ENCODE measurements around the gene IL34. TPM values are rescaled to one million over a fixed set of nuclear protein-coding genes. Genes with fewer than 3 reads are reported as not detected.

The IL34 gene
- total RNA-seq, 1 experiment from 2014 or later: 4.4 TPM

DNA sequence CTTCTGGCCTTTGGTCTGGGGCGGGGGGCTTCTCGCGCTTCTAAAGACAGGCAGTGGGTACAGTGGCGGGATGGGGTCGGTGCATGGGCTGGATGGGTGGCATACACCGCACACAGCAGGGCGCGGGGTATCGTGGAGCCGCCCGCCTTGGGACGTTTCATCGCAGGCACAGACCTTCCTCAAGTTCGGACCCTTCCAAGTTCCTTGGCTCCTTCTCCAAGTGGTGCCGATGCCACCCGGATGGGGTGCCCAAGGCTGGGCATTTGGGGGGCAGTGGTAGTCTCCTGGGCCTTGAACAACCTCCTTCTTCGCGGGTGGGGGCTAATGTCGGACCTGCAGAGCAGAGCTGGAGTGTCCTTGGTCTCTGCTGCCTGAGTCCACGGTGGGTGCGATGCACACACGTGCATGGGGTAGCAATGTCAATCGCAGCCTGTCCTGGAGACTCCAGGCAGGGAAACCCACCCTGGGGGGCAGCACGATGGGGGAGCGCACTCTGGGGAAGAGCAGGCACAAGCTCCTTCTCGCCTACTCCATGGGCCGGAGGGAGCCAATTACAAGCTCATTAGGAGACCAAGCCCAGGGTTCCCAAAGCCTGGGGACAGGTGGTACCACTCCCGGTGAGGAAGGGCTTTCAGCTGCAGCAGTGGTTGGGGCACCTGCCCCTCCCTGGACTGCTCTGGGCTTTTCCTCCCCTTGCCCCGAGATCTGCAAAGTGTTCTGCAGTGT, 40.2 kb downstream of the IL34 start:
- peaks cover 7% of the 10 kb centered on the region for H3K23me2 ChIP-seq (ENCODE audit: insufficient read length, low read depth, low read length, poor library complexity, severe bottlenecking)
- H4K20me1 ChIP-seq (ENCODE audit: control insufficient read depth, insufficient read depth, insufficient read length): no peaks in the 10 kb centered on the region
- peak overlapping the region; percentile 66 to 84 for H3K4me3 Mint-ChIP-seq
- no peak overlapping the region for H3T11ph ChIP-seq (ENCODE audit: low read length)
- no peaks in the 10 kb centered on the region for H3K79me2 ChIP-seq (ENCODE audit: insufficient read depth, low read length)
- H3K27ac ChIP-seq (ENCODE audit: insufficient read length, low read depth, low read length): no peak overlapping the region
- H2AK5ac ChIP-seq (ENCODE audit: insufficient read length, low read length): no peak overlapping the region
- no peak overlapping the region for H2AFZ ChIP-seq (ENCODE audit: low read length)
- no peaks in the 10 kb centered on the region for H3K79me1 ChIP-seq (ENCODE audit: insufficient read depth, low read depth, low read length, poor library complexity, severe bottlenecking)
- no peak overlapping the region for H3K4ac ChIP-seq (ENCODE audit: low read depth, low read length)
- H2BK20ac ChIP-seq (ENCODE audit: low read depth, low read length, poor library complexity, severe bottlenecking): no peak overlapping the region
- H3K36me3 Mint-ChIP-seq (ENCODE audit: insufficient read depth in 1 of 3, low read depth in 3 of 3): no peaks in the 10 kb centered on the region; a peak in 1 of 7 replicates
- no peak overlapping the region for H2BK15ac ChIP-seq (ENCODE audit: low read depth, low read length)
- WGBS (ENCODE audit: extremely low coverage, insufficient read length, low lambda C conversion rate): no CpG with 5 or more reads among the region's 29 CpGs
- no peak overlapping the region for H4K5ac ChIP-seq (ENCODE audit: insufficient read length, low read depth, low read length)
- no peak overlapping the region for H3K27ac Mint-ChIP-seq
- H3K4me1 ChIP-seq (ENCODE audit: insufficient read depth, low read length): peaks cover 6% of the 10 kb centered on the region; the same call in 1 of the 2 replicates
- H3K9me3 ChIP-seq (ENCODE audit: control insufficient read depth, low read depth, low read length): no peaks in the 10 kb centered on the region
- H2BK12ac ChIP-seq (ENCODE audit: insufficient read length, low read depth, low read length): no peak overlapping the region
- H3K14ac ChIP-seq (ENCODE audit: insufficient read depth, low read length): no peak overlapping the region
- no peak overlapping the region for H4K91ac ChIP-seq (ENCODE audit: insufficient read length, low read depth, low read length)
- H3K9me3 Mint-ChIP-seq: no peaks in the 10 kb centered on the region
- H3K27me3 Mint-ChIP-seq (ENCODE audit: low read depth): peaks cover 2% of the 10 kb centered on the region; the same call in 1 of the 2 replicates
- DNase-seq: no peak
- H2BK5ac ChIP-seq (ENCODE audit: insufficient read length, low read length): no peak overlapping the region
- no peak overlapping the region for H3K9ac ChIP-seq (ENCODE audit: extremely low read depth, insufficient read length, low read length)
- H3K4me2 ChIP-seq (ENCODE audit: insufficient read depth, insufficient read length, low read length): peak overlapping the region; percentile 29
- no peak overlapping the region for H3K23ac ChIP-seq (ENCODE audit: insufficient read length, low read depth, low read length)
- TF ChIP-seq, protein P1, sequence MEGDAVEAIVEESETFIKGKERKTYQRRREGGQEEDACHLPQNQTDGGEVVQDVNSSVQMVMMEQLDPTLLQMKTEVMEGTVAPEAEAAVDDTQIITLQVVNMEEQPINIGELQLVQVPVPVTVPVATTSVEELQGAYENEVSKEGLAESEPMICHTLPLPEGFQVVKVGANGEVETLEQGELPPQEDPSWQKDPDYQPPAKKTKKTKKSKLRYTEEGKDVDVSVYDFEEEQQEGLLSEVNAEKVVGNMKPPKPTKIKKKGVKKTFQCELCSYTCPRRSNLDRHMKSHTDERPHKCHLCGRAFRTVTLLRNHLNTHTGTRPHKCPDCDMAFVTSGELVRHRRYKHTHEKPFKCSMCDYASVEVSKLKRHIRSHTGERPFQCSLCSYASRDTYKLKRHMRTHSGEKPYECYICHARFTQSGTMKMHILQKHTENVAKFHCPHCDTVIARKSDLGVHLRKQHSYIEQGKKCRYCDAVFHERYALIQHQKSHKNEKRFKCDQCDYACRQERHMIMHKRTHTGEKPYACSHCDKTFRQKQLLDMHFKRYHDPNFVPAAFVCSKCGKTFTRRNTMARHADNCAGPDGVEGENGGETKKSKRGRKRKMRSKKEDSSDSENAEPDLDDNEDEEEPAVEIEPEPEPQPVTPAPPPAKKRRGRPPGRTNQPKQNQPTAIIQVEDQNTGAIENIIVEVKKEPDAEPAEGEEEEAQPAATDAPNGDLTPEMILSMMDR (conservative IDR thresholded peaks at IDR 0.05): no peak
- H3K4me1 Mint-ChIP-seq: peaks cover 19 to 28% of the 10 kb centered on the region in 2 experiments
- no peaks in the 10 kb centered on the region for H3K27me3 ChIP-seq (ENCODE audit: insufficient read depth, low read length)
- no peak overlapping the region for H3K56ac ChIP-seq (ENCODE audit: insufficient read length, low read depth, low read length)
- no peak overlapping the region for H2BK120ac ChIP-seq (ENCODE audit: low read depth, low read length, poor library complexity, severe bottlenecking)
- no peak overlapping the region for H3K18ac ChIP-seq (ENCODE audit: insufficient read length, low read depth, low read length)
- no peak overlapping the region for H4K8ac ChIP-seq (replicated peaks; ENCODE audit: insufficient read length, low read depth, low read length)

Data from H9 (cell line).